Tibial artery (tissue), 4 donors: ENCODE measurements around the gene QDPR.

Experiments used
- DNase-seq, 2 donors: peaks; one replicate each; pipeline ENCODE4 v3.0.0-alpha.2; 2019
- H3K27ac ChIP-seq, 2 donors: fragments of 200-600 bp; sonication (generic) in 1 of 2; 1 replicate in 1 of 2; 2 replicates in 1 of 2; pipeline ENCODE4 v1.5.1; 2018 to 2019; ENCODE audit warnings: mild to moderate bottlenecking in 1 of 2
- H3K27me3 ChIP-seq, 2 donors: fragments of 200-600 bp; sonication (generic) in 1 of 2; one replicate each; pipeline versions ENCODE4 v1.5.1 to v1.6.0; 2016 to 2019
- H3K36me3 ChIP-seq, 3 donors: fragments of 200-600 bp; sonication (generic) in 2 of 3; one replicate each; pipeline ENCODE4 v1.5.1; 2016 to 2019; ENCODE audit warnings: mild to moderate bottlenecking in 2 of 3
- H3K4me1 ChIP-seq, 4 donors: fragments of 200-600 bp; sonication (generic) in 2 of 4; 1 replicate in 3 of 4; 2 replicates in 1 of 4; pipeline ENCODE4 v1.5.1; 2016 to 2019
- H3K4me3 ChIP-seq, 2 donors: fragments of 200-600 bp; sonication (generic) in 1 of 2; 1 replicate in 1 of 2; 2 replicates in 1 of 2; pipeline ENCODE4 v1.5.1; 2018 to 2019; ENCODE audit warnings: mild to moderate bottlenecking in 2 of 2
- H3K9me3 ChIP-seq, 3 donors: fragments of 200-600 bp; sonication (generic) in 1 of 3; one replicate each; pipeline ENCODE4 v1.5.1; 2016 to 2019
- intact Hi-C: fragments of 100-400 bp; cut with DNase I; formaldehyde crosslinking; loops from one replicate; pipeline ENCODE4 v1.15.0; 2023; ENCODE audit warnings: low total_unique reads
- TF ChIP-seq, protein P1 (sequence below), 2 experiments: fragments of 200-600 bp in 1 of 2; fragments of 450-650 bp in 1 of 2; IDR thresholded peaks; one replicate each; pipeline ENCODE4 v1.5.1; 2017 to 2019; ENCODE audit warnings: antibody characterized with exemption in 2 of 2, mild to moderate bottlenecking in 1 of 2, moderate library complexity in 1 of 2

The QDPR gene

GRCh38 chr4:17535242-17535641 lies 23.4 kb upstream of the QDPR start:
- Histone ChIP-seq H3K9me3 (no peaks in the 10 kb centered on the region), H3K36me3 (no peaks in the 10 kb centered on the region), H3K4me3 (no peak overlapping the region), H3K27me3 (peaks cover 0 to 3% of the 10 kb centered on the region in 2 donors), H3K27ac (no peak overlapping the region), H3K4me1 (no peaks in the 10 kb centered on the region)
- TF ChIP-seq, protein P1, sequence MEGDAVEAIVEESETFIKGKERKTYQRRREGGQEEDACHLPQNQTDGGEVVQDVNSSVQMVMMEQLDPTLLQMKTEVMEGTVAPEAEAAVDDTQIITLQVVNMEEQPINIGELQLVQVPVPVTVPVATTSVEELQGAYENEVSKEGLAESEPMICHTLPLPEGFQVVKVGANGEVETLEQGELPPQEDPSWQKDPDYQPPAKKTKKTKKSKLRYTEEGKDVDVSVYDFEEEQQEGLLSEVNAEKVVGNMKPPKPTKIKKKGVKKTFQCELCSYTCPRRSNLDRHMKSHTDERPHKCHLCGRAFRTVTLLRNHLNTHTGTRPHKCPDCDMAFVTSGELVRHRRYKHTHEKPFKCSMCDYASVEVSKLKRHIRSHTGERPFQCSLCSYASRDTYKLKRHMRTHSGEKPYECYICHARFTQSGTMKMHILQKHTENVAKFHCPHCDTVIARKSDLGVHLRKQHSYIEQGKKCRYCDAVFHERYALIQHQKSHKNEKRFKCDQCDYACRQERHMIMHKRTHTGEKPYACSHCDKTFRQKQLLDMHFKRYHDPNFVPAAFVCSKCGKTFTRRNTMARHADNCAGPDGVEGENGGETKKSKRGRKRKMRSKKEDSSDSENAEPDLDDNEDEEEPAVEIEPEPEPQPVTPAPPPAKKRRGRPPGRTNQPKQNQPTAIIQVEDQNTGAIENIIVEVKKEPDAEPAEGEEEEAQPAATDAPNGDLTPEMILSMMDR (IDR thresholded peaks at IDR 0.05) = no peak
- DNase-seq = no peak
- intact Hi-C loops = no loop called here

DNA sequence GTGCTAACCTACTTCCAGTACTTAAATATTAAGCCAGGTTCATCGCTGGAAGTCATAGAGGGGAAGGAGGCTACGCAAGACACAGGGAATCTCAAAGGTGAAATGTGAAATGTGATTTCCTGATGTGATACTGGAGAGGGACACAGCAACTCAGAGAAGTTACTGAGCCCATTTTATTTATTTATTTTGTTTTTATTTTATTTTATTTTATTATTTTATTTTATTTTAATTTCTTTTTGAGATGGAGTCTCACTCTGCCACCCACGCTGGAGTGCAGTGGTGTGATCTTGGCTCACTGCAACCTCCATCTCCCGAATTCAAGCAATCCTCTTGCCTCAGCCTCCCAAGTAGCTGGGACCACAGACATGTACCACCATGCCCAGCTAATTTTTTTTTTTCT lies 22.8 kb upstream of the QDPR start:
- H3K27ac ChIP-seq = no peak overlapping the region
- H3K27me3 ChIP-seq = peaks cover 0 to 2% of the 10 kb centered on the region in 2 donors
- intact Hi-C loops = no loop called here
- no peak overlapping the region for H3K4me3 ChIP-seq
- TF ChIP-seq, protein P1 (IDR thresholded peaks at IDR 0.05) = no peak
- DNase-seq = no peak
- no peaks in the 10 kb centered on the region for H3K9me3 ChIP-seq
- H3K36me3 ChIP-seq = no peaks in the 10 kb centered on the region
- H3K4me1 ChIP-seq = no peaks in the 10 kb centered on the region

DNA sequence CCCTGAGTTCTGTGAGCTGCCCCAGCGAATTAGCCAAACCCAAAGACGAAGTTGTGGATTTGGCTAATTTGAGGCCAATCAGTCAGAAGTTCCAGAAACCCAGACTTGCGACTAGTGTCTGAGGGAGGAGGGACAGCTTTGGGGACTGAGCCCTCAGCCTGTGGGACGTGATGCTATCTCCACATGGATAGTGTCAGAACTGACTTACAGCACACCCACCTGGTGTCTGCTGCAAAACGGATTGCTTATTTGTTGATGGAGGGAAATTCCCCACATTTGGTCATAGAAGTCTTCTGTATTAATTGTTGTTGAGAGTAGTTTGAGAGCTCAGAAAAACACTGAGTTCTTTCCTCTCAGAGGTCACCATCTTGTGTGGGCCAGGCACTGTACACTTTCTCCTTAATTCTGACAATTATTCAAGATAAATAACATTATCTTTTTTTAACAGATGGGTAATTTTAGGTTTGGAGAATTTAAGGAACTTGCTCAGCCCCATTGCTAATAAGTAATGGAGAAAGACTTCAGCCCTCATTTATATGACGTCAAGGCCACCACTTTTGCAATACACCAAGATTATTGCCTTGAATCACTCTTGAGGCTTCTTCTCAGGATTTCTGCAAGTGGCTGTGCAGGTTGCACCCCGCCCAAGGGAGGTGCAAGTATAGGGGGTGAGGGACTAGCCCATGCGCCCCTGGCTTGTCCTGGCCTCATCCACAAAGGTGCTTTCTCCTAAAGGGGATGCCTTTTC lies 19.8 kb upstream of the QDPR start:
- no peak for DNase-seq
- Histone ChIP-seq H3K27ac (no peak overlapping the region), H3K36me3 (no peaks in the 10 kb centered on the region), H3K9me3 (no peaks in the 10 kb centered on the region), H3K27me3 (peaks cover 0 to 6% of the 10 kb centered on the region in 2 donors), H3K4me3 (no peak overlapping the region), H3K4me1 (no peaks in the 10 kb centered on the region)
- TF ChIP-seq, protein P1 (IDR thresholded peaks at IDR 0.05) = no peak
- intact Hi-C loops = no loop called here

- H3K36me3 ChIP-seq = no peaks in the 10 kb centered on the region
- H3K27ac ChIP-seq = no peak overlapping the region
- TF ChIP-seq, protein P1 (IDR thresholded peaks at IDR 0.05) = no peak
- no peaks in the 10 kb centered on the region for H3K4me1 ChIP-seq
- no peak for DNase-seq
- intact Hi-C loops = loop anchor here (2.0 kb wide), 1 partner anchor 64 kb away; no protein-coding TSS in a partner anchor
- peaks cover 0 to 6% of the 10 kb centered on the region in 2 donors for H3K27me3 ChIP-seq
- H3K4me3 ChIP-seq = no peak overlapping the region
- no peaks in the 10 kb centered on the region for H3K9me3 ChIP-seq
These were observed 16.8 kb upstream of the QDPR start for GRCh38 chr4:17528551-17529165.

GRCh38 chr4:17526695-17527477 lies 15.0 kb upstream of the QDPR start:
- H3K4me3 ChIP-seq = no peak overlapping the region
- no peaks in the 10 kb centered on the region for H3K36me3 ChIP-seq
- TF ChIP-seq, protein P1 (IDR thresholded peaks at IDR 0.05) = no peak
- no peak overlapping the region for H3K27ac ChIP-seq
- DNase-seq = no peak
- peaks cover 0 to 6% of the 10 kb centered on the region in 2 donors for H3K27me3 ChIP-seq
- intact Hi-C loops = no loop called here
- no peaks in the 10 kb centered on the region for H3K9me3 ChIP-seq
- no peaks in the 10 kb centered on the region for H3K4me1 ChIP-seq
